HUES48 (cell line): Measurements from ENCODE around the gene IL22RA2.
"Not testable (repeated sequence)": the region's sequence is repeated elsewhere in the genome, so short reads cannot be mapped to it uniquely, and the experiment has no call there.

ENCODE experiments used
- H3K27ac ChIP-seq: one replicate; pipeline ENCODE4 v1.7.0; 2013; ENCODE audit warnings: low read depth, low read length, inconsistent platforms
- H3K27me3 ChIP-seq: 2 replicates; pipeline ENCODE4 v1.6.1; 2013; ENCODE audit warnings: mild to moderate bottlenecking, low read length; ENCODE audit not compliant: control insufficient read depth, insufficient read depth
- H3K36me3 ChIP-seq: 2 replicates; pipeline ENCODE4 v1.6.1; 2013; ENCODE audit warnings: low read length; ENCODE audit not compliant: control insufficient read depth, insufficient read depth
- H3K4me1 ChIP-seq: 2 replicates; pipeline ENCODE4 v1.6.1; 2013; ENCODE audit warnings: mild to moderate bottlenecking, low read length; ENCODE audit not compliant: control insufficient read depth, insufficient read depth
- H3K4me3 ChIP-seq: 2 replicates; pipeline ENCODE4 v1.5.1; 2013; ENCODE audit warnings: mild to moderate bottlenecking, low read depth, low read length
- H3K9ac ChIP-seq: 2 replicates; pipeline ENCODE4 v1.6.1; 2013; ENCODE audit warnings: mild to moderate bottlenecking, low read depth, low read length, moderate library complexity
- H3K9me3 ChIP-seq: 2 replicates; pipeline ENCODE4 v1.6.1; 2013; ENCODE audit warnings: low read length; ENCODE audit not compliant: control insufficient read depth, insufficient read depth

Gene IL22RA2

GRCh38 chr6:137107047-137107766 lies 66.2 kb downstream of the IL22RA2 start:
- not testable (repeated sequence) for H3K4me3 ChIP-seq, H3K36me3 ChIP-seq, H3K9ac ChIP-seq, H3K4me1 ChIP-seq, H3K27ac ChIP-seq, H3K27me3 ChIP-seq
- H3K9me3 ChIP-seq, result peaks cover 17% of the 10 kb centered on the region

- no peaks in the 10 kb centered on the region for H3K36me3 ChIP-seq
- H3K27me3 ChIP-seq, result no peaks in the 10 kb centered on the region
- no peak overlapping the region for H3K27ac ChIP-seq
- H3K4me3 ChIP-seq, result no peak overlapping the region
- no peaks in the 10 kb centered on the region for H3K4me1 ChIP-seq
- no peak overlapping the region for H3K9ac ChIP-seq
- peaks cover 17% of the 10 kb centered on the region for H3K9me3 ChIP-seq
Measured at GRCh38 chr6:137106183-137106582, 67.3 kb downstream of the IL22RA2 start.

- H3K9ac ChIP-seq, result no peak overlapping the region
- H3K27ac ChIP-seq, result no peak overlapping the region
Measured at GRCh38 chr6:137105375-137105774, 68.1 kb downstream of the IL22RA2 start.

GRCh38 chr6:137104926-137105325 lies 68.5 kb downstream of the IL22RA2 start:
- no peak overlapping the region for H3K27ac ChIP-seq
- H3K4me3 ChIP-seq, result no peak overlapping the region
- no peak overlapping the region for H3K9ac ChIP-seq
- no peaks in the 10 kb centered on the region for H3K36me3 ChIP-seq
- H3K9me3 ChIP-seq, result peaks cover 15% of the 10 kb centered on the region
- no peaks in the 10 kb centered on the region for H3K27me3 ChIP-seq
- H3K4me1 ChIP-seq, result peaks cover 4% of the 10 kb centered on the region; the same call in 1 of the 2 replicates

More at GRCh38 chr6:137105375-137105774, 68.1 kb downstream of the IL22RA2 start:
- peaks cover 17% of the 10 kb centered on the region for H3K9me3 ChIP-seq
- no peaks in the 10 kb centered on the region for H3K27me3 ChIP-seq
- H3K4me3 ChIP-seq, result no peak overlapping the region
- H3K36me3 ChIP-seq, result no peaks in the 10 kb centered on the region
- no peaks in the 10 kb centered on the region for H3K4me1 ChIP-seq

- Histone ChIP-seq H3K27ac (no peak overlapping the region), H3K4me1 (peaks cover 5% of the 10 kb centered on the region; the same call in 1 of the 2 replicates), H3K9me3 (peaks cover 9% of the 10 kb centered on the region)
Measured at GRCh38 chr6:137102851-137103492, 70.5 kb downstream of the IL22RA2 start.

GRCh38 chr6:137102050-137102848 lies 71.2 kb downstream of the IL22RA2 start:
- H3K27ac ChIP-seq, result no peak overlapping the region
- 0 out of 2 replicates have a peak, but pooled peaks cover 3% of the 10 kb centered on the region for H3K9me3 ChIP-seq
- no peak overlapping the region for H3K4me3 ChIP-seq
- peaks cover 5% of the 10 kb centered on the region; the same call in 1 of the 2 replicates for H3K4me1 ChIP-seq
- H3K36me3 ChIP-seq, result no peaks in the 10 kb centered on the region
- no peak overlapping the region for H3K9ac ChIP-seq
- no peaks in the 10 kb centered on the region for H3K27me3 ChIP-seq

More at GRCh38 chr6:137102851-137103492, 70.5 kb downstream of the IL22RA2 start:
- Histone ChIP-seq H3K9ac (no peak overlapping the region), H3K36me3 (no peaks in the 10 kb centered on the region), H3K27me3 (no peaks in the 10 kb centered on the region), H3K4me3 (no peak overlapping the region)

GRCh38 chr6:137099689-137100403 lies 73.6 kb downstream of the IL22RA2 start:
- Histone ChIP-seq H3K4me3 (no peak overlapping the region), H3K4me1 (peaks cover 5% of the 10 kb centered on the region; the same call in 1 of the 2 replicates), H3K36me3 (no peaks in the 10 kb centered on the region), H3K9ac (no peak overlapping the region), H3K9me3 (0 out of 2 replicates have a peak, but pooled peaks cover 3% of the 10 kb centered on the region), H3K27me3 (no peaks in the 10 kb centered on the region), H3K27ac (no peak overlapping the region)

GRCh38 chr6:137097526-137097925 lies 75.9 kb downstream of the IL22RA2 start:
- Histone ChIP-seq H3K27ac (no peak overlapping the region), H3K4me3 (no peak overlapping the region), H3K36me3 (no peaks in the 10 kb centered on the region), H3K9ac (no peak overlapping the region), H3K27me3 (no peaks in the 10 kb centered on the region), H3K9me3 (no peaks in the 10 kb centered on the region), H3K4me1 (peaks cover 5% of the 10 kb centered on the region; the same call in 1 of the 2 replicates)

- Histone ChIP-seq H3K27ac (no peak overlapping the region), H3K27me3 (no peaks in the 10 kb centered on the region), H3K36me3 (no peaks in the 10 kb centered on the region), H3K4me3 (no peak overlapping the region), H3K4me1 (peaks cover 5% of the 10 kb centered on the region; the same call in 1 of the 2 replicates), H3K9me3 (no peaks in the 10 kb centered on the region), H3K9ac (no peak overlapping the region)
Measured at GRCh38 chr6:137097057-137097456, 76.4 kb downstream of the IL22RA2 start.

- Histone ChIP-seq H3K4me1 (peaks cover 5% of the 10 kb centered on the region; the same call in 1 of the 2 replicates), H3K9ac (no peak overlapping the region), H3K4me3 (no peak overlapping the region), H3K27ac (no peak overlapping the region), H3K36me3 (no peaks in the 10 kb centered on the region), H3K9me3 (no peaks in the 10 kb centered on the region), H3K27me3 (no peaks in the 10 kb centered on the region)
Measured at GRCh38 chr6:137095651-137096238, 77.7 kb downstream of the IL22RA2 start.
